Measurements from ENCODE around the gene IQCB1. TPM values are rescaled to one million over a fixed set of nuclear protein-coding genes. Genes with fewer than 3 reads are reported as not detected.
"Not testable (repeated sequence)": the region's sequence is repeated elsewhere in the genome, so short reads cannot be mapped to it uniquely, and the experiment has no call there.

Gene IQCB1
- total and polyA plus RNA-seq, 9 donors, result 15.3 to 28.2 (median 20.2) TPM

DNA sequence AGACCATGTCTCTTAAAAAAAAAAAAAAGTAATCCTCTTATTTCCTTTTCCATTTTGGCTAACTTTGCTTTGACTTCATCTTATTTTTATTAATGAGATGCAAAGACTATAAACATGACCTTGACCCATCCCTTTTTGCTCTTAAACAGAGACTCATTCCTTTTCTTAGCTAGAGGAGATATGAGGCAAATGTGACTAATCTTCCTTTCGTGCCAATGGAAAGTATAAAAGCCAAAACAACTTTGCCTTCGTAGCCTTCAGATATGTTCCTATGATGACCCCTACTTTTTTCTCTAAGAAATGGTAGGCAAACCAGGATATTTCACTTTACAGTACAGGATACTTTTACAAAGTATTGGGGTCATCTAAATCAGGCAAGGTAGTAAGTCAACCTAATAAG is 48.4 kb downstream of the IQCB1 start:
- no peak overlapping the region for H3K4me3 ChIP-seq
- no peak for TF ChIP-seq POLR2A (IDR thresholded peaks at IDR 0.05)
- TF ChIP-seq, protein P1, sequence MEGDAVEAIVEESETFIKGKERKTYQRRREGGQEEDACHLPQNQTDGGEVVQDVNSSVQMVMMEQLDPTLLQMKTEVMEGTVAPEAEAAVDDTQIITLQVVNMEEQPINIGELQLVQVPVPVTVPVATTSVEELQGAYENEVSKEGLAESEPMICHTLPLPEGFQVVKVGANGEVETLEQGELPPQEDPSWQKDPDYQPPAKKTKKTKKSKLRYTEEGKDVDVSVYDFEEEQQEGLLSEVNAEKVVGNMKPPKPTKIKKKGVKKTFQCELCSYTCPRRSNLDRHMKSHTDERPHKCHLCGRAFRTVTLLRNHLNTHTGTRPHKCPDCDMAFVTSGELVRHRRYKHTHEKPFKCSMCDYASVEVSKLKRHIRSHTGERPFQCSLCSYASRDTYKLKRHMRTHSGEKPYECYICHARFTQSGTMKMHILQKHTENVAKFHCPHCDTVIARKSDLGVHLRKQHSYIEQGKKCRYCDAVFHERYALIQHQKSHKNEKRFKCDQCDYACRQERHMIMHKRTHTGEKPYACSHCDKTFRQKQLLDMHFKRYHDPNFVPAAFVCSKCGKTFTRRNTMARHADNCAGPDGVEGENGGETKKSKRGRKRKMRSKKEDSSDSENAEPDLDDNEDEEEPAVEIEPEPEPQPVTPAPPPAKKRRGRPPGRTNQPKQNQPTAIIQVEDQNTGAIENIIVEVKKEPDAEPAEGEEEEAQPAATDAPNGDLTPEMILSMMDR (IDR thresholded peaks at IDR 0.05), result no peak
- no peak for TF ChIP-seq EP300 (IDR thresholded peaks at IDR 0.05)
- DNase-seq, result no peak
- intact Hi-C loops (cut with DNase I), result no loop called here
- 2 to 19% (median 12%) methylated on average over 2 of the region's 2 CpGs for WGBS, 3 donors
- H3K27ac ChIP-seq, result no peak overlapping the region
- no peaks in the 10 kb centered on the region for H3K27me3 ChIP-seq
- no peaks in the 10 kb centered on the region for H3K4me1 ChIP-seq (ENCODE audit: insufficient read depth)
- no peaks in the 10 kb centered on the region for H3K36me3 ChIP-seq
- H3K9me3 ChIP-seq, result no peaks in the 10 kb centered on the region

DNA sequence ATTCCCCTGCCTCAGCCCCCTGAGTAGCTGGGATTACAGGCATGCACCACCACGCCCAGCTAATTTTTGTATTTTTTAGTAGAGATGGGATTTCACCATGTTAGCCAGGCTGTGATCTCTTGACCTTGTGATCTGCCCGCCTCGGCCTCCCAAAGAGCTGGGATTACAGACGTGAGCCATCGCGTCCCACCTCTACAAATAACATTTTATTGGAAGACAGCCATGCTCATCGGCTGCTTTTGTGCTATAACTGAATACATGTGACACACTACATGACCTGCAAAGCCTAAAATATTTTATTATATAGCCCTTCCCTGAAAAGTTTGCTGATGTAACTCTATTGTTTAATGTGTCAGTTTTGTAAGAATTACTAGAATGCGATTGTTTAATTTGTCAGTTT is 52.1 kb downstream of the IQCB1 start:
- DNase-seq; H3K4me1 ChIP-seq (ENCODE audit: insufficient read depth); H3K9me3 ChIP-seq; H3K27me3 ChIP-seq; H3K36me3 ChIP-seq; H3K27ac ChIP-seq; intact Hi-C loops (cut with DNase I); H3K4me3 ChIP-seq: not testable (repeated sequence)
- WGBS, 3 donors, result 84 to 88% (median 86%) methylated on average over 8 of the region's 8 CpGs

DNA sequence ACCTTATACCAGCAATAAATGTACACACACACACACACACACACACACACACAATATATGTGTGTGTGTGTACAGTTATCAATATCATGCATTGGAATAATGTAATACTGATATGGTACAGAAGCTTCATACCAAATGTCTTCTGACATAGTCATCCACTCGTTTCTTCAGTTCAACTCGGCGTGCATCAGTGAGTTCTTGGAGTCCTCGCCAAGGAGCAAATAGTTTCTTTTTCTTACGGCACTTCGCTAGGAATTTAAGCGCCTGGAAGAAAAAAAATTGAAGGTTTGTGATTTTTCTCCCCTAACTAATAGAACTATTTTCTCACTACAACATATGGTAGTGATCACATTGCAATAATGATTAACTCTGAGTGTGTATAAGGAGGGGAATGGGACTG is 53.2 kb downstream of the IQCB1 start:
- Histone ChIP-seq H3K9me3 (no peaks in the 10 kb centered on the region), H3K27ac (no peak overlapping the region), H3K4me3 (no peak overlapping the region), H3K36me3 (no peaks in the 10 kb centered on the region), H3K4me1 (ENCODE audit: insufficient read depth) (no peaks in the 10 kb centered on the region), H3K27me3 (no peaks in the 10 kb centered on the region)
- no peak for DNase-seq
- 95 to 97% (median 96%) methylated on average over 7 of the region's 7 CpGs for WGBS, 3 donors
- intact Hi-C loops (cut with DNase I), result no loop called here
- TF ChIP-seq POLR2A (IDR thresholded peaks at IDR 0.05), result no peak
- TF ChIP-seq, protein P1 (IDR thresholded peaks at IDR 0.05), result no peak
- no peak for TF ChIP-seq EP300 (IDR thresholded peaks at IDR 0.05)

DNA sequence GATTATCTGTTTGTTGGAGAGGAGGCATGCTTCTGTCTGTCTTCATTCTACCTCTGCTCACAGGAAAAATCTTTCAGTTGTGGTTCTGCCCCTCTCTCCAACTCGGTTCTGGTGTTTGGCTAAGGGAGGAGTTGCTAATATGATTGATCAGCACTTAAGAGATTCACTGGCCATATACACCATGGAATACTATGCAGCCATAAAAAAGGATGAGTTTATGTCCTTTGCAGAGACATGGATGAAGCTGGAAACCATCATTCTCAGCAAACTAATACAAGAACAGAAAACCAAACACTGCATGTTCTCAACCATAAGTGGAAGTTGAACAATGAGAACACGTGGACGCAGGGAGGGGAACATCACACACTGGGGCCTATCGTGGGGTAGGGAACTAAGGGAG is 59.8 kb downstream of the IQCB1 start:
- 97% methylated on average over 4 of the region's 4 CpGs for WGBS, 3 donors
- DNase-seq; intact Hi-C loops (cut with DNase I); H3K9me3 ChIP-seq; H3K4me3 ChIP-seq; H3K27ac ChIP-seq; H3K27me3 ChIP-seq; H3K4me1 ChIP-seq (ENCODE audit: insufficient read depth); H3K36me3 ChIP-seq: not testable (repeated sequence)

DNA sequence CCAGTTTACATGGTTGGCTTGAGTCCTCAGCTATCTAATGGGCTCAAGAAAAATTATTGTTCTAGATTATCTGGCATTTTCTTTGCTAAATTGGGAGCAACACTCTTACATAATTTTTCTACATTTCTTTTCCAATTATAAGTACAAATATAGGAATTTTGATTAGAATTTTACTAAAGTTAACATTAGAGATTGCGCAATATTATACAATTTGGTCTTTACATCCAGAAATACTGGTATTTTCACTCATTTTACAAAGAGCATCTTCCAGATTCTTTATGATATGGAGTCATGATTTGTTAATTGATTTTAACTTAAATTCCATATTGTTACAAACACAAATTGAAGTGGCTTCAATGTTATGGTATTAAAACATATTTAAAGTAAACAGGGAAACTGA is 65.6 kb downstream of the IQCB1 start:
- H3K27ac ChIP-seq, result no peak overlapping the region
- H3K9me3 ChIP-seq, result no peaks in the 10 kb centered on the region
- H3K4me3 ChIP-seq, result no peak overlapping the region
- no peaks in the 10 kb centered on the region for H3K27me3 ChIP-seq
- 97 to 99% (median 98%) methylated on average over 1 of the region's 1 CpG for WGBS, 3 donors
- intact Hi-C loops (cut with DNase I), result no loop called here
- DNase-seq, result no peak
- H3K36me3 ChIP-seq, result no peaks in the 10 kb centered on the region
- H3K4me1 ChIP-seq (ENCODE audit: insufficient read depth), result no peaks in the 10 kb centered on the region
- TF ChIP-seq EP300 (IDR thresholded peaks at IDR 0.05), result no peak
- TF ChIP-seq, protein P1 (IDR thresholded peaks at IDR 0.05), result no peak
- TF ChIP-seq POLR2A (IDR thresholded peaks at IDR 0.05), result no peak

DNA sequence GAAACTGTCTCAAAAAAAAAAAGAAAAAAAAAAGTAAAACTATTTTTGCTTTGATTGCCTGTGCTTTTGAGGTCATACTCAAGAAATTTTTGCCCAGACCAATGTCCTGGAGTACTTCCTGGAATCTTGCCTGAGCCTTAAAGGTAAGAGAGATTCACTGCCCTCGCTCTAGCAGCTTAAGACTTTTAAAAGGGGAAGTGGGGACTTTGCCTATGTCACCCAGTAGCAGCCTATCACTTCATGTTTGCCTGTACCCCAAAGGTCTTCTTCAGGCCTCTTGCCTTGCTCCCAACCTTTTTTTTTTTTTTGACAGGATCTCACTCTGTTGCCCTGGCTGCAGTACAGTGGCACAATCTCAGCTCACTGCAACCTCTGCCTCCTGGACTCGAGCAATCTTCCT is 66.4 kb downstream of the IQCB1 start:
- Histone ChIP-seq H3K4me3 (no peak overlapping the region), H3K4me1 (ENCODE audit: insufficient read depth) (no peaks in the 10 kb centered on the region), H3K36me3 (no peaks in the 10 kb centered on the region), H3K27me3 (no peaks in the 10 kb centered on the region), H3K9me3 (no peaks in the 10 kb centered on the region), H3K27ac (no peak overlapping the region)
- 78 to 97% (median 94%) methylated on average over 2 of the region's 2 CpGs for WGBS, 3 donors
- intact Hi-C loops (cut with DNase I), result no loop called here
- no peak for DNase-seq
- TF ChIP-seq POLR2A (IDR thresholded peaks at IDR 0.05), result no peak
- no peak for TF ChIP-seq EP300 (IDR thresholded peaks at IDR 0.05)

All from ovary (tissue), 9 donors.